Bronchial epithelial cell (primary cell): ENCODE measurements around the gene GDF2. TPM values are rescaled to one million over a fixed set of nuclear protein-coding genes. Genes with fewer than 3 reads are reported as not detected.

ENCODE experiments used
- DNase-seq: peaks from one replicate; pipeline ENCODE4 v3.0.0-alpha.2; 2010; ENCODE audit warnings: low read depth
- FAIRE-seq: peaks from 2 replicates; lab custom pipeline; 2011; peaks lifted over from hg19 to GRCh38; lab: Jason Lieb, UNC
- H3K27me3 ChIP-seq: 2 replicates; pipeline ENCODE4 v1.5.1; 2011; ENCODE audit warnings: low read length; ENCODE audit not compliant: control insufficient read depth, insufficient read depth
- H3K36me3 ChIP-seq: 2 replicates; pipeline ENCODE4 v1.5.1; 2011; ENCODE audit warnings: low read length; ENCODE audit not compliant: control insufficient read depth, insufficient read depth
- H3K4me3 ChIP-seq: 2 replicates; pipeline ENCODE4 v1.5.1; 2011; ENCODE audit warnings: mild to moderate bottlenecking, low read depth, low read length, control low read depth
- total RNA-seq: library from RNA; depleted of rRNA; stranded (reverse); fragments of >200 nt; gene quantifications from 2 replicates; pipeline ENCODE4 v1.2.1, GENCODE V29; 2014
- TF ChIP-seq, protein P1 (sequence below): IDR thresholded peaks from 2 replicates; pipeline ENCODE4 v1.5.1; 2011; ENCODE audit warnings: mild to moderate bottlenecking, moderate library complexity, low read length, control low read depth, inconsistent platforms; ENCODE audit not compliant: insufficient read depth, severe bottlenecking

Gene GDF2
- total RNA-seq, 1 donor from 2014 or later: not detected

DNA sequence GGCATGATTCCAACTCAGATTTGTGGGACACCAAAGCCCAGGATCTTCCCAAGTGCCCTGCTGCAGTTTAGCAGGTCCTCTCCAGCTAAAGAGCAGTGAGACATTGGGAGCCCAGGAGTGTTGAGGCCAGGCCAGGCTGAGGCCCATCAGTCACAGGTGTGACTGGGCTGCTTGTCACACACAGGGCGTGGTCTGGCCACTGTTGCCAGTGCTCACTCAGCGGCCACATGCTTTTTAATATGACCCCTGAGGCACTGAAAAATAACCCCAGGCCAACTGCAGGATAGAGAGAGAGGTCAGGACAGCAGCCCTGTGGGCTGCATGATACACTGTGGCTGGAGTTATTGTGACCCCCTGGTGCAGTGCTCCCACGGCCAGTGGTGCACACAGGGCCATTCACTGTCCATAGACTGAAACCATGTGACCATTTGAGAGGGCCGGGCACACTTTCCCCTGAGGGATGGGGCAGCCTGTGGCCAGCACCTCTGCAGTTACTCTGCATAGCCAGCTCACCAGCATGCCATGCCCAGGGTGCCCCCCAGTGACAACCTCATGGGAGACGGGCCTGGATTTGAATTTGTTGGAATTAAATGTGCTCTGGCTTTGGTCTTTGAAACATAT is 4.2 kb downstream of the GDF2 start:
- H3K36me3 ChIP-seq: no peaks in the 10 kb centered on the region
- no peak for DNase-seq
- TF ChIP-seq, protein P1, sequence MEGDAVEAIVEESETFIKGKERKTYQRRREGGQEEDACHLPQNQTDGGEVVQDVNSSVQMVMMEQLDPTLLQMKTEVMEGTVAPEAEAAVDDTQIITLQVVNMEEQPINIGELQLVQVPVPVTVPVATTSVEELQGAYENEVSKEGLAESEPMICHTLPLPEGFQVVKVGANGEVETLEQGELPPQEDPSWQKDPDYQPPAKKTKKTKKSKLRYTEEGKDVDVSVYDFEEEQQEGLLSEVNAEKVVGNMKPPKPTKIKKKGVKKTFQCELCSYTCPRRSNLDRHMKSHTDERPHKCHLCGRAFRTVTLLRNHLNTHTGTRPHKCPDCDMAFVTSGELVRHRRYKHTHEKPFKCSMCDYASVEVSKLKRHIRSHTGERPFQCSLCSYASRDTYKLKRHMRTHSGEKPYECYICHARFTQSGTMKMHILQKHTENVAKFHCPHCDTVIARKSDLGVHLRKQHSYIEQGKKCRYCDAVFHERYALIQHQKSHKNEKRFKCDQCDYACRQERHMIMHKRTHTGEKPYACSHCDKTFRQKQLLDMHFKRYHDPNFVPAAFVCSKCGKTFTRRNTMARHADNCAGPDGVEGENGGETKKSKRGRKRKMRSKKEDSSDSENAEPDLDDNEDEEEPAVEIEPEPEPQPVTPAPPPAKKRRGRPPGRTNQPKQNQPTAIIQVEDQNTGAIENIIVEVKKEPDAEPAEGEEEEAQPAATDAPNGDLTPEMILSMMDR: no peak
- no peak for FAIRE-seq
- no peak overlapping the region for H3K4me3 ChIP-seq
- H3K27me3 ChIP-seq: no peaks in the 10 kb centered on the region

DNA sequence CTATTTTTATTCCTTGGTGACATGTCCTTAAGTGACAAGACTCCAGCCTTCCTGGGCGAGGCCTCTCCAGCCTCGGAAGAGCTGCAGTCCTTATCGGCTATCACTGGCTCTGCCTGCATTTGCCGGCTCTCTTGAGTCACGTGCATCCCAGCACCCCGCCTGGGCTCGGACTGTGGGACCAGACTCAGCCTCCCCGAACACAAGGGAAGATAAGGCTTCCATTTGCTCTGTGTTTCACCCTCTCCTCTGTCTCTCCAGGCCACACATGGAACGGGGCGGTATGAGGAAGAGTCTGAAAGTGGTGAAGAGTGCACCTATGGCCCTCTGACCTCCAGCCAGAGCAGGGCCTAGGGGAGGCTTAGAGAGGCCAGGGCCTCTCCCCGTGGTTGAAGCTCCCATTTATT is 4.7 kb downstream of the GDF2 start:
- Histone ChIP-seq H3K36me3 (no peaks in the 10 kb centered on the region), H3K27me3 (no peaks in the 10 kb centered on the region), H3K4me3 (no peak overlapping the region)
- no peak for DNase-seq
- TF ChIP-seq, protein P1: no peak
- FAIRE-seq: no peak

DNA sequence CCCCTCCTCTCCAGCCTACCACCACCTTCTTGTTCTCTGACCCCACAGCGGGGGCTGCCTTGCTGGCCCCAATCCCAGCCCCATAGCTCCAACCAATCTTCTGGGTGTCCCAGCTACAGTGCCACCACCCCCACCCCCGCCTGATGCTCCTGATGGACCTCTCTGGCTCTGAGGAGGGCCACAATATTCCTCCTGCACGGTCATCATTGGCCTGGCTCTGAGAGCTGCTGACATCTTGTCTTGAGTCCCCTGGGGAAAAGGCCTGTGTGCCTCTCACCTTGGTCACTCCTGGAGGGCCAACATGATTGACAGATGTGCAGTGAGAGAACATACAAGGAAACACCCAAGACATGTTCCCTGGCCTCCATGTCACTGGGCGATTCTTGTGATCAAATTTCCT is 7.6 kb downstream of the GDF2 start:
- FAIRE-seq (no peak), DNase-seq (no peak)
- TF ChIP-seq, protein P1: no peak
- no peak overlapping the region for H3K4me3 ChIP-seq
- H3K36me3 ChIP-seq: no peaks in the 10 kb centered on the region
- no peaks in the 10 kb centered on the region for H3K27me3 ChIP-seq

DNA sequence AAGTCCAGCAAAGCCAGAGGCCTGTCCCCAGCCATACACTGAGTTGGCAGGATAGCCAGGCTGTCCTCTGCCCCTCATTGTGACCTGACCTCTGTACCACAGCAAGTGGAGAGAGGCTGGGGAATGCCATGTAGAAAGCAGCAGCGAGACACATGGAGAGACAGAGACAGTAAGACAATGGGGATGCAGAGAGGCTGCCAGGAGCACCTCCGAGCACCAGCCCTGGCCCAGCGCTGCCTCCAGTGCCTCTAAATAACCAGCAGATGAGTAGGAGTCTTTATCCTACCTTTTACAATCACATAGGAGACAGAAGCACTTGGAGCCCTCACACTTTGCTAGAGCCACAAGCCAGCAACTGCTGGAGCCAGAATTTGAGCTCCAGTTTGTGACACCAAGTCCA is 8.1 kb downstream of the GDF2 start:
- TF ChIP-seq, protein P1: no peak
- FAIRE-seq (no peak), DNase-seq (no peak)
- Histone ChIP-seq H3K27me3 (no peaks in the 10 kb centered on the region), H3K36me3 (no peaks in the 10 kb centered on the region), H3K4me3 (no peak overlapping the region)

DNA sequence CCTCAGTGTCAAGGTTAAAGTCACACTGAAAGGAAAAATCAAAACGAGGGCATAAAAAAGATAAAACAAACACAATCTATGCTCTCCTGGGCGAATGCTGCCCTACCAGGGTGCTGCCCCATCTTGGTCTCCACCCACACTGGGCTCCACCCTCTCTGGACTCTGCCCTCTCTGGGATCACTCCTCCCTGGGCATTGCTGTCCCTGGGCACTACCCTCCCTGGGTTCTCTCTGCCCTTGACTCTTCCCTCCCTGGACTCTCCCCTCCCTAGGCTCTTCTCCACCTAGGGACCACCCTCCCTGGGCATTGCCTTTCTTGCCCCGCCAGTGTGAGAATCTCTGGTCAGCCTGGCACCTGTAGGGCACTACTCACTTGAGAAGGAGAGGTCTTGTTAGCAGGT is 8.6 kb downstream of the GDF2 start:
- DNase-seq: no peak
- FAIRE-seq: no peak
- Histone ChIP-seq H3K4me3 (no peak overlapping the region), H3K36me3 (no peaks in the 10 kb centered on the region), H3K27me3 (peaks cover 2% of the 10 kb centered on the region)
- TF ChIP-seq, protein P1: no peak

DNA sequence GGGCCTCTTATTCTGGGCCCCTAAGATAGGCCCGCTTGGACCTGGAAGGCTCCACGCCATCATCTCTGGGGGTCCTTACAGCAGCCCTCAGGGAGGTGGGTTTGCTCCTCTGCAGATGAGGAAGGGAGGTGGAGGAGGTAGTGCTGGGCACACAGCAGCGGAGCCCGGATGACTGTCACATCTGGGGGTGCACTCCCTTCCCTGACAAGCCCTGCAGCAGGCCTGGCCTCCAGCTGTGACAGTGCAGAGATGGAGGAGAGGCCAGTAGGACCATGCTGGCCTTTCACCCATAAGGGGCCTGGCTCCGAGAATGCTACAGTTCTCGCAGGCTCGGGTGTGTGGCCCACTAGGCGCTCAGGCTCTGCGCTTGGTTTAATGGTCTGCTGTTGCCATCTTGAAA is 9.2 kb downstream of the GDF2 start:
- peaks cover 2% of the 10 kb centered on the region for H3K27me3 ChIP-seq
- DNase-seq (no peak), FAIRE-seq (no peak)
- no peaks in the 10 kb centered on the region for H3K36me3 ChIP-seq
- H3K4me3 ChIP-seq: no peak overlapping the region
- TF ChIP-seq, protein P1: no peak
